Activated effector memory CD4-positive, alpha-beta T cell treated with Interleukin-2 at 50 U/mL for 16 hours (primary cell): ENCODE data around the gene KRT76.
"Not testable (repeated sequence)": the region's sequence is repeated elsewhere in the genome, so short reads cannot be mapped to it uniquely, and the experiment has no call there.

Source experiments
- DNase-seq: peaks from one replicate; pipeline ENCODE4 v3.0.0-alpha.2; 2020

Gene KRT76

DNA sequence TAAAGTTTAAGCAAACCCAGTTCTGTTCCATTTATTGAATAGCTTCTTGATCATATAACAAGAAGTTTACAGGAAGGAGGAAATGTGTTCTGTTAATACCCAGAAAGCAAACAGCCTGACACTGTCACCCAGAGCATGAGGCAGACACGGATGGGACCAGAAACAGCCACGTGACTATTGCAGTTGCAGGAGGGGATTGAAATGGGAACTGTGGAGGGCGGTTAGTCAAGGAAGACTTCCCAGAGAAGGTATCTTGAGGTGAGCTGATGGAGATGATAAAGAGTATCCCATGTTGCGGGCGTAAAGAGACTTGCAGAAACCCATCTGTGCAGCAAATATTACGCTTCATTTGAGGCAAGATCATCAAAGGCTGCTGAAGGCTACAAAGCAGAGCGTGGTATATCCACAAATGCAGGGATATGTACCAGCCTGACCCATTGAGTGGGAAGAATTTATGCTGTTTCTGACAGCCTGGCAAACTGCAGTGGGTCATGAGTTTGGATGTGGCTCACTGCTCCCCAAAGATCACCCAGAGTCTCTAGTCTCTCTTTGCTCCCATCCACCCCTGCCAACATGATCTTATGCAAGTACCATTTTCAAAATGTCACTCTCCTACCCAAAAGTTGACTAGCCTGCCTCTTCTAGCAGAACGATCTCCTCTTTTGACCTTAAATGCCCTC lies 20.7 kb downstream of the KRT76 start:
- DNase-seq = no peak

DNA sequence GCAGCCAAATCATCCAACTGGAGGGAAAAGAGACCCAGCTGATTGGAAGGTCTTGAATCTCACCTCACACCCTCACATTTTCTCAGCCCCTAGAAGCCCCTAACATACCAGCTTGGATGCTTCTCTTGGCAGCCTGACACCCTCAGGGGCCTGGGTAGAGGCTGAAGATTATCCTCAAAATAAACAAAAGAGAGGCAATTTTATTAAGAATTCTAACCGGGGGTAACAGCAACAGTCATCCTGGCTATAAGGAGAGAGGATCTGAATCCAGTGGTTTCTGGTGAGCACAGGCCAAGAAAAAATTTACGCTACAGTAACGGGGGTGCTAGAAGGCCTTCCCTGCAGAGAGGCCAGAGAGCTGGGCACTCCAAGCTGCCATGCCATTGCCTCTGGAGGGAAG lies 21.6 kb downstream of the KRT76 start:
- no peak for DNase-seq

DNA sequence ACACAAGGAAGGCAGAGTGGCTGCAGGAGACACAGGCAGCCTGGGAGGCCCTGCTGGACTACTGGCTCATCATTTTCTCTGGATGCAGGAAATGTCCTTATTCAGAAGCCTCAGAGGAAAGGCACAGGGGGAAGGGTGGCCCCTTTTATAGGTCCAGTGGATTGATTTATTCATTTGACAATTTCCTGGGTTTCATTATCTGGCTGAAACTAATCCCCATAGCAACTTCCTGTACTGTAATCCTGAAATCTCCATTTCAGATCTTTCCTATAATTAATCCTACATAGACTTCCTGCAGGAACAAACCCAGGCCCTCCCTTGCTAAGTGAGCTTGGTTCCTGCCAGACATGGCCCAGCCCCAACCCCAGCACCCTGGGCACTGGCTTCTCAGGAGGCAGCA lies 23.0 kb downstream of the KRT76 start:
- no peak for DNase-seq

DNA sequence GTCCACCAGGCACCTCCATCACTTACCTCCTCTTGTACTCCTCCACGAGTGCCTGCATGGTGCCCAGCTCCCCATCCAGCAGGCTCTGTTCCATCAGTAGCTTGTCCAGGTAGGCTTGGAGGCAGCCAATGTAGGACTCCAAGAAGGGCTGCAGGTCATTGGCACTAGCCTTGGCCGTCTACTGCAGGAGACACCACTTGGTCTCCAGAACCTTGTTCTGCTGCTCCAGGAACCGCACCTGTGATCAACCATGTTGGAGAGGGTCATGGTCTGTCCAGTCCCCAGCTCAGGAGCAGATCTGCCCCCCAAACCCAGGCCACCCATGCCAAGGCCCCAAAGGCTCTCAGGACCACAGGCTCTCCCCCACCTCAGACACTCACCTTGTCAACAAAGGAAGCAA lies 23.9 kb downstream of the KRT76 start:
- DNase-seq = no peak

DNA sequence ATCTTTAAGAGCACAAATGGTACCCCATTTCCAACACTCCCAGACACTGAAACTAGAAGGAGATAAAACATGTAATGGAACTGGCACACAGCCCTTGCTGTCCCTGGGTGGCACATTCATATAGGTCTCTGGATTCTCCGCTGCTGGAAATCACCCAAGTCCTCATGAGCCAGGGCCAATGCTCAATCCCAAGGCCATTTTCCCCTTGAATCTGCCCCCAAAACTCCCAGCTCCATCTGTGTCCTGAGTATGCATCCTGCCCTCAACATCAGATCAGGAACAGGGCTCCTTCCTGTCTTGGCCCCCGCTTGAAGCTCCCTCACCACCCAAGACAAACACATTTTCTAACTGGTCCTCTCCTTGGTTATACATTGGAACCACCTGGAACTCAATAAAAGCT lies 24.6 kb downstream of the KRT76 start:
- DNase-seq = no peak

DNA sequence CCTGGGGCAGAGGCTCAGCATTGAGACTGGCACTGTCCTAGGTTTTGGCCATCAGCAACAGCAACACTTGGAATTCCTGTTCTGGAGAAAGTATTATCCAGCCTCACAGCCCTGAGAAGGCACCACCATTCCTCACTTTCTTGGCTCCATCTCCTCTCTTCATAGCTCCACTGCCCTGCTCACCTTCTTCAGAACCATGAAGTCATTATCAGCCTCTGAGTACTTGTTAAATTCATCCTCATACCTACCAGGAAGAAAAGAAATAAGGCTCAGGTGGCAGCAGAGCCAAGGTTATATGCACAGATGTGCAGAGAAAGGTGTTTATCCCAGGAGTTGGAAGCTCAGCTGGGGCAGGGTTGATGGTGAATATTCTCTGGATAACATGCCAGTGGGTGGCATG lies 25.4 kb downstream of the KRT76 start:
- DNase-seq = no peak

DNA sequence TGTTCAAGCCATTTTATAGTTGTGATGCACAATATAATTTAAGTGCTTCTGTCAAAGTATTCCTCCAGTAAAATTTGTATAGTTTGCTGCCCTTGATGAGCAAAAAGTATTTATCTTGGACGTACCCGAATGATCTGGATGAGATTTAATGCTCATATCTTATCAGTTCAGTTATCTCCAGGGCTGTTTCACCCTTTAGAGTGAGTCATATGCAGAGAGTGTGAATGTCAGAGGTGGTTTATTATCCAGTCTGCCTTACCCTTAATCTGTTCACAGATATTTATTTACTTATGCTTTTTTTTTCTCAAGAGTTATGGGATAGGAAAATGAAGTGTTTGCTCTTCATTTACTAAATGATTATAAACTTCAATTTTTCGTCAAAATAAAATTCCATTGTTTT lies 26.6 kb downstream of the KRT76 start:
- not testable (repeated sequence) for DNase-seq

DNA sequence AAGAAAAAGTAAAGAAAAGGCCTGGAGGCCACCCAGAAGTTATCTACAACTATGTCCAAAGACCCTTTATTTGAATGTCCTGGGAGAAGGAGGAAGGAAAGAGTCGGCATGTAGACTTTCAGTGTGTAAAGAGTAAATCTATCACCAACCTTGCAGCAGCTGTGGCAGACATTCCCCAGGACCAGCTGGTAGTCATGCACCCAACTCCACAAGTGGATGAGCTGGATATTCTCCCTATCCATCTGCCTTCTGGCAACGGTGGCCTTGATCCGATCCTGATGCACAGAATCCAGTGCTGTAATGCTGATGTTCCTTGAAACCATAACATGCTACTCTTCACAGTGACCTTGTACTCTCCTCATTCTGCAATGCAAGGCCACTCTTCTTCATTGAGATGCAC lies 27.3 kb downstream of the KRT76 start:
- DNase-seq = no peak

DNA sequence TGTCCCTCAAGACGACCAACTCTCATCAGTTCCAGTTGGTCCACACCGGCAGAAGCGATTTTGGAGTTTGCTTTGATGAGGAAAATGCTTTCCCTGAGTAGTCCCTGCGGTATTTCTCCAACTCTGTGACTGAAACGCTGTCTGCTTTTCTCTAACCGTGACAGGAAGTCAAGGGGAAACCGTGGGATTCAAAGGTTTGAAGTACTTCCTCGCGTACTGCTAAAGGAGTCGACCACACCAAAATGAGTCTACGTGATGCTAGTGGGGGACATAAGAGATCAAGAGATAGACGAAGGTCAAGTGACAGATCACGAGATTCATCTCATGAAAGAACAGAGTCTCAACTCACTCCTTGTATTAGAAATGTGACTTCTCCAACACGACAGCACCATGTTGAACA lies 28.6 kb downstream of the KRT76 start:
- no peak for DNase-seq

DNA sequence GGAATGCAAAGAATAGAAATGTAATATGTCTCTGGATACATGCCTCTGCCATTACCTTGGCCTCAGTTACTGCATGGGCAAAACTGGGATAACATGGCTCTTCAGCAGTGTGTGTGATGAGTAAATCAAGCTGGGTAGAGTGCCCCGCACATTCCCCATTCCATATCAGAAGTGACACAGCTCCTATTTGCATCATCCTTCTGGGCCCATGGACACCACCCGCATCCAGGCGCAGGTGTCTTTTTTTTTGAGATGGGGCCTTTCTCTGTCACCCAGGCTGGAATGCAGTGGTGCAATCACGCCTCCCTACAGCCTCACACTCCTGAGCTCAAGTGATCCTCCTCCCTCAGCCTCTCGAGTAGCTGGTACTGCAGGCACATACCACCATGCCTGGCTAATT lies 31.6 kb downstream of the KRT76 start:
- no peak for DNase-seq

DNA sequence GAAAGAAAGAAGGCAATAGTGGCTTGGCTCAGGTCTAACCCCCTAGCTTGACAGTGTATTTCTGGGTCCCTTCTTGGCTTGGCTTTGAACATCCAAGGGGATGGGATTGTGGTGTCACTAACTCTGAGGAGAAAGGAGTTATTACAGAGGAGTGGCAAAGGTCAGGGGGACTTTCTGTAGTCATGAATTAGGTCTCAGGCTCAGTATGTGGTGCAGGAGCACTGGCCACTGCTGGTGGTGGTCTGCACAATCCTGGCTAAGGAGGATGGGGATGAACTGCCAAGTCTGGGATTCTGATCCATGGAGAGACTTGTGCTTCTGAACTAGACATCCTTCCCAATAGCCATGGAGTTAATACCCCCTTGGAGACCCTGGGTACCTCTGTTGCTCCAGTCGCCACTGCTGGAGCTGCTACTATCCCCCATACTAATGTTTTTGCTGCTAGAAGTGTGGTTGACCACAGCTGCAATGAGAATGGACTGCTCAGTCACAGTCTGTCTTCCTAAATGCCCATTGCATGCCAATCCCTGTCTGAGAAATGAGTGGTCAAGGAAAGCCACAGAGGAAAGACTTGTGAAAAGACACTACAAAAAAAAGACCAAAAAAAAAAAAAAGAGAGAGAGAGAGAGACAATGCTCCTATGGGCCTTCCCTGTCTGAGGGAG lies 32.5 kb downstream of the KRT76 start:
- no peak for DNase-seq

DNA sequence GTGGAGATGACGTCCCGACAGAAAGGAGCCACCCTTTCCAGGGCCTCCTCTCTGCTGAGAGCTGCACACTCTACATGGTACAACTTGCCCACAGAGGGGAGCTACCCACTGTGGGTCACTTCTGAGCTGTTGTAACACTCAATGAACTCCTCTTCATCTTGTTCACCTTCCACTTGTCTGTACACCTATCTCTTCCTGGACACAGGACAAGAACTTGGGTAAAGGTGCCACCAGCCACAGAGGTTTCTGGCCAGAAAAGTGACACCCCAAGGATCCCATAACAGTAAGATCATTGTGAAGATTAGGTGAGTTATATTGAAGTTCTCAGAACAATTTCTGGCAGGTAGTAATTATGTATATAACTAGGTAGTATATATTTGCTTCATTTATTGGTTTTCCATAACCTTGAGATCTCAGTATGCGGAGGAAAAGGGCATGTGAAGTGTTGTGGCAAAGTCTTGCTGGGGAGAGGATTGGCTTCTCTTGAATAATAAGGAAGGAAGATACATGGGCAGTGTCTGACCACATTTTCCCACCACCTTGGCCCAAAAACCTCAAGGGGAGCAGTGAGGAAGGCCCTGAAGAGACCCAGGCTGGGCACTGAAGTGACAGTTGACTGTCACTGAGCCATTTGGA lies 34.2 kb downstream of the KRT76 start:
- DNase-seq = no peak

DNA sequence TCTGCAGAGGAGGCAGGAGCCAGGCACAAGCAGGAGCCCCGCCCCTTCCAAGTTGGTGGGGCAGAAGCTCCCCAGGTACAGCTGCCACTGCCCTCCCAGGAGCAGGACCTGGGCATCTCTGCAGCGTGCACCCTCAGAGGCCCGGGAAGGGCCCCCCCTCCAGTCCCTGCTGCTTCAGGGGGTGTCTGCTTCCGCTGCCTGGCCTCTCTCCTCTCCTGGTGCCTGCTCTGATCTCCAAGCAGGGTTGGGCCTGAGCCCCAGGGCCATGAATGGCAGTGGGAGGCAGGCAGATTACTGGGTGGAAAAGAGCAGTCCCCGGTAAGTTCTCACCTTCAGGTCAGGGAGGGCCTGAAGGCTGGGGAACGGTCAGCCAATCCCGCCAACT lies 35.0 kb downstream of the KRT76 start:
- DNase-seq = no peak

DNA sequence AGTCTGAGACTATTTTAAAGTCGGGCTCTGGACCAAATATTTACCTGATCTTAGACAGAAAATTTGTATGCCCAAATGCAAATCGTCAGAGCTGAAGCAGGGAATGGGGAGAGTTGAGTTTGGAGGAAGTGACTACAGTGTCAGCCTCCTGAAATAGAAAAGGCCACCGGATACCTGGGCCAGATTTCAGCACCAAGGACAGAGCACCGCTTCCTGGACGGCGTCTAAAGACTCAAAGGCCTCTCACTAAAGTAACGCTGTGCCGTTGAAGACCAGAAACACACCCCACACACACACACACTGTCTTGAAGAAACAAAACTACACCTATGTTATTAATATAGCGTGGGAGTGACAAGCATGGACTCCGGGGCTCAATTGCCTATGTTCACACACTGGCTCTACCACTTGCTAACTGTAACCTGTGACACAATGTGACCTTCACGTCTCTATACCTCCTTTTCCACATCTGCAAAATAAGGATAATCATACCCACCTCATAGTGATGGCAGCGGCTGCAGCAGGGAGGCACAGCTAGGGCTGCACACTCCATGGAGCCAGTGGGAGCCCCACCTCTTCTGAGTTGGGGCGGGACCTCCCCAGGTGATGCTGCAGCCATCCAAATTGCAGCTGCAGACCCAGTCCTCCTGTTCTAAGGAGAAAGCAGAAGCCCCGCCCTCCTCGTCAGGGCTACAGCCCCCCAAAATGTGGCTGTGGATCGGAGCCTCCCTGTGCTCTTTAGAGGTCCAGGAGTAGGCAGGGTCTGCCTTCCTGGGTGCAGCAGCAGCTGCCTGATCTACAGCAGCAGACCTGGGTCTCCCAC lies 35.6 kb downstream of the KRT76 start:
- peak; percentile 27 for DNase-seq

DNA sequence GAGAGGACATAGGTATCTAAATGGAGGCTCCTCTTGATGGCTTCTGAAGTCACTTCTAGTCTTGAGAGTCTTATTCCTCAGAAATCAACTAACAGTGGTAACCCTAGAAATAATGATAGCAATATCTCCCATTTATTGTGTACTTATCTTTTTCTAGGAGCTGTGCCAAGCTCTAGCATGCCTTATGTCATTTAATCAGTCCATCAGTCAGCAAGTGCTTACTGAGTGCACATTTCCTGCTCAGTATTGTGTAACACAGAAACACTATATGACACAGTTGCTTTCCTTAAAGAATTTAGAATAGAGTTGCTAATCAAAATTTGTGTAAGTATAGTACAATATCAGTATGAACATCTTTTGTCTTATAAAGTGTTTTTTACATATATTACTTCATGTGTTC lies 36.6 kb downstream of the KRT76 start:
- DNase-seq = no peak

DNA sequence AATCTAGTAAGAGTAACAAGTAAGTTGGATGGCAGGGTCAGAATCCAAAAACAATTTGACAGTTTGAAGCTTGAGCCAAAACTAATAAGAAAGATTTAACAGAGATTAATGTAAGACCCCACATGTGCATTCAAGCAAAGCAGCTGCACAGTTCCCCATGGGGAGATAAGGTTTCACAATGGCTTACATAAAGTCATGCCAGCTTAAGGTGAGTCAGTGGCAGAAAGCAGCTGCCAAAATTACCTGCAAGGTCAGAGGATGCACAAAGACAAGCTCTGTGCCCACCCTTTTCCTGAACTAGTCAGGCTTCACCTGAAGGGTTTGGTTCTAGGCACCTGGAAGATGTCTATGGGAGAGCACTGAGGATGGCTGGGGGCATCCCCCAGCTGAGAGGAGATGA lies 37.2 kb downstream of the KRT76 start:
- DNase-seq = no peak

DNA sequence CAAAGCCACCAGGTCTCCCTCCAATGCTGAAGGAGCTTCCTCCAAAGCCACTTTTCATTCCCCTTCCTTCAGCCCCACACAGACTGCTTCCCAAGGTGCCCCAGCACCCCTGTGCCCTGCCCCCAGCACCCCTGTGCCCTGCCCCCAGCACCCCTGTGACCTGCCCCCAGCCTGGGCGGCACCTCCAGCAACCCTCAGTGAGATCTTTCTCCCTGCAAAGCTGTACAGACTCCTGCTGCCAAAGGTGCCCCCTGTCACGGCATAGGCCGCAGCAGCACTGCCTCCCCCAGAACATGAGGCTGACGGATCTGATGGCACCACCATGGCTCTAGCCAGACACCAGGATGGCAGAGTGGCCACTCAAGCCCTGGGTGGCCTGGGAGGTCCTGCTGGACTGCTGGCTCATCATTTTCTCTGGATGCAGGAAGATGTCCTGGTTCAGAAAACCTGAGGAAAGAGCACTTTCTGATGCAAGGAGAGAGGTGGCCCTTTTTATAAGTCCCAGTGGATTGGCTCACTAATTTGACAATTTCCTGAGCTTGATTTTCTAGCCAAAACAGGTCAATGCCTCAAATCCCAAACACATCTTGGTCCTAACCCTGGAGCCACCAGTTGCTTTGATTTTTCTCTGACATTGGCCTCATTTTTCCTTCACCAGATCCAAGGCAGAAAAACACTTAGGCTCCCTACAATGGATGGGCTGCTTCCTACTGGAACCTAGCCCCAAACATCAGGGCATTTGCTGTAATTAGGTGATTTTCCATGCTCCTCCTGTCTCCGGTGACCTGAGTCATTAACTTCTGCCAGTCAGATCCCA lies 41.1 kb downstream of the KRT76 start:
- no peak for DNase-seq

DNA sequence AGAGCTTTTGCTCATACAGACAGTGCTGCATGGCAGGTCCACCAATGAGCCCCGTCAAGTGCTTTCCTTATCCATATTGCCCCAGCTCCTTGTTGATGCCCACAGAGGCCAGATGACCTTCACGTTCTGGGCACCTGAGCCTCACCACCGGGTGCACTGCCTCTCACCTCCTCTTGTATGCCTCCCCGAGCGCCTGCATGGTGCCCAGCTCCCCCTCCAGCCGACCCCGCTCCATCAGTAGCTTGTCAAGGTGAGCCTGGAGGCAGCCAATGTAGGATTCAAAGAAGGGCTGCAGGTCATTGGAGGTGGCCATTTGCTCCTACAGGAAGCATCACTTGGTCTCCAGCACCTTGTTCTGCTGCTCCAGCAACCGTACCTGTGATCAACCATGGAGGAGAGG lies 42.0 kb downstream of the KRT76 start:
- no peak for DNase-seq

DNA sequence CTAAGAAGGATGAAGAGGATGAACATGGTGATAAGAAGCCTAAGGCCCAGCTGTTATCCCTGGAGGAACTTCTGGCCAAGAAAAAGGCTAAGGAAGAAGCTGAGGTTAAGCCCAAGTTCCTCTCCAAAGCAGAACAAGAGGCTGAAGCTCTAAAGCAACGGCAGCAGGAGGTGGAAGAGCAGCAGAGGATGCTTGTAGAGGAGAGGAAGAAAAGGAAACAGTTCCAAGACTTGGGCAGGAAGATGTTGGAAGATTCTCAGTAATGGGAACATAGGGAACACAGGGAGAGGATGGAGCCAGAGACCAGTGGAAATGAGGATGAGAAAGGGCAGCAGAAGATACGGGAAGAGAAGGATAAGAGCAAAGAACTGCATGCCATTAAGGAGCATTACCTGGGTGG lies 46.4 kb downstream of the KRT76 start:
- DNase-seq = no peak

DNA sequence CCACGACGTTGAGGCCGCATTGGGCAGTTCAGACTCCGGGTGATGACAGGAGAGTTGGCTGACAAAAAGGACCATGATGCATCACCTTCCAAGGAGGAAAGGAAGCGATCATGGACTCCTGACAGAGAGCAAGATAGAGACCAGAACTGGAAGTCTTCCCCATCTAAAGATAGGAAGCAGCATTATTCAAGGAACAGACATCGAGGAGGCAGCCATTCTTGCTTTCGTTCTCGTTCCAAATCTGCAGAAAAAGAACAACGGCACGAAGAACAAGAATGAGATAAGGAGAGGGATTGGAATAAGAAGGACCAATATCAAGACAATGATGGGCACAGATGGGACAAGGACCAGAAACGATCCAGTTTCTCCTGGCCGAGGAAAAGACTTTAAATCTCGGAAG lies 46.8 kb downstream of the KRT76 start:
- no peak for DNase-seq

DNA sequence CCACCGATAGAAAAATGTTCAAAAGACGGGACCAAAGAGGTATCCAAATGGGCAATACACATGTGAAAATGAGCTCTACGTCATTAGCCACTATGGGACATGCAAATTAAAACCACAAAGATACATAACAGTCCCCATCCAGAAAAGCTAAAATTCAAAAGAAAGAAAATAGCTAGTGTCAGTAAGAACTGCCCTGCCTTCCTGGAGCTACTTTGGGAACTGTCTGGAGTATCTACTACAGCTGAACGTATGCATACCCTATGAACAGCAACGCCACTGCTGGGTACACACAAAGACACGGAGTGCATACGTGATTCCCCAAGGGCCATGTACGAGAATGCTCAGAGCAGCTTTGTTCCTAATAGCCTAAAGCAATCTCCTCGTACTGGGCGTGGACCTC lies 48.0 kb downstream of the KRT76 start:
- no peak for DNase-seq

DNA sequence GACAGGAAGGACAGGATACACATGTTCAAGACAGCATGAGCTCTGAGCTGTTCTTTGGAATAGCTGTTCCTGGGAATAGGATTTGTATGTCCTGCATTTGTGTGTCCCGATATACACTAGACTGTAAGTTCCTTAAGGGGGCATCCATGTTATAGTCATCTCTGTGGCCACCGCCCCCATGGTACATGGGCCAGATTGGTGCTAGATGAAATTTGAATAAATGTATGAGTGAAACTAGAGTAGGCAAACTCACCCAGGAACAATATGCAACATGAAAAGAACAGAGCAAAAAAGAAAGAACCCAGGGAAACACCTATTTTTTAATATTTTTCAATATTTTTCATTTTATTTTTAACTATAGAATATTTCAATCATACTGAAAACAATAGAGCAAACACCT lies 48.8 kb downstream of the KRT76 start:
- DNase-seq = no peak

DNA sequence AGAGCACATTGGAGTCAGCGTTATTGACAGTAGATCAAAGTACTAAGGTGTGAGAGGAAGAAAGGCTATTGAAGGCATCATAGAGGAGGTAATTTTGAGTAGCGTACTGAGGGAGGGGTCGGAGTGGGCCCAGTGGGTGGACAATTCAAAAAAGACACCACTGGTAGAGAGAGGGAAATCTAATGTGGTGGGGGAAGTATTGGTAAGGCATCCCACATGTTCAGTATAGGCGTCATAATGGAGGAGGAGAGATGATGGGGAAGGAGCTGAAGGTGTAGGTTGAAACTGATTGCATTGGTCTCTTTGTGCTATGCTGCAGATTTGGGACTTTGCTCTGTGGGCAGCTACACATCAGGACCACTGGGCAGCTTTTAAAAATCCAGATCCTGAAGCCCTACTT lies 50.1 kb downstream of the KRT76 start:
- no peak for DNase-seq
